ENCODE data around the gene TPP2.

TPP2 gene

GRCh38 chr13:102701331-102701730 lies 104.5 kb downstream of the TPP2 start:
- Histone ChIP-seq H3K27me3 (ENCODE audit: control insufficient read depth, insufficient read depth, low read length) (no peaks in the 10 kb centered on the region), H3K9ac (ENCODE audit: low read length) (no peak overlapping the region), H3K4me3 (ENCODE audit: low read length) (no peak overlapping the region), H3K27ac (ENCODE audit: low read depth, low read length) (no peak overlapping the region), H3K4me1 (ENCODE audit: control insufficient read depth, insufficient read depth, low read length) (peaks cover 2% of the 10 kb centered on the region), H3K36me3 (ENCODE audit: control insufficient read depth, insufficient read depth, low read length) (no peaks in the 10 kb centered on the region)

DNA sequence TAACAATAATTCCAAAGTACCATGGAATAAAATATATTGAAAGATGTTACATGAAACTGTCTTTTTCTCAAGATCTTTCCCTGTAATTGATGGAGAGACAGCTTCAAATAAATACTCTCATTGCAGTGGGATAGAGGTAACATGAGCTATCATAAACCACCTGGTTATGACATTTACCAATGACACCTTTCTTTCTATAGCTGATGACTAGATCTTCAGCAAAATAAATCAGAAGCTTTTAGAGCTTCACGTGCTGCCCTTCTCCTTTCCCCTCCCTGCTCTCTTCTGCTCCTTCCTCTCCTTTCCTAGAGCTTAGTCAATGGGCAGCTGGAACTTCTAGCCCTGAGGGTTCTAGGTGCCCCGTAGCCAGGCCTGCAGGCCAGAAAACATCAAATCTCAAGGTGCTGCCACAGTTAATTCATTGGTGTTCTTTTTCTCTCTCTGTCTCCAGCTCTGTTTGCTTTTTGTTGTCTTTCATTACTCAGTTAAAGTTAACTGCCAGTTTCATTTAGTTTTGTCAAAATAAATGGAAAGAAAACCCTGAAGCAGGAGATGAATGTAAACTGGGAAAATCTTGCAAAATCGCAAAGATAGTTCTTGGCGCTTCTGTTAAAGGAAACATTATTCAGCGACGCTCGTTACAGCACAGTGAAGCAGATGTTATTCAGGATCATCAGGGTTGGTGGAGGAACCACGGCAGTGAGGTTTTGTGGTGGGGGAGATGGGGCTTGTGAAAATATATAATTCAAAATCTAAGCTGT lies 106.4 kb downstream of the TPP2 start:
- Histone ChIP-seq H3K4me1 (ENCODE audit: control insufficient read depth, insufficient read depth, low read length) (peaks cover 2% of the 10 kb centered on the region), H3K27me3 (ENCODE audit: control insufficient read depth, insufficient read depth, low read length) (no peaks in the 10 kb centered on the region)

DNA sequence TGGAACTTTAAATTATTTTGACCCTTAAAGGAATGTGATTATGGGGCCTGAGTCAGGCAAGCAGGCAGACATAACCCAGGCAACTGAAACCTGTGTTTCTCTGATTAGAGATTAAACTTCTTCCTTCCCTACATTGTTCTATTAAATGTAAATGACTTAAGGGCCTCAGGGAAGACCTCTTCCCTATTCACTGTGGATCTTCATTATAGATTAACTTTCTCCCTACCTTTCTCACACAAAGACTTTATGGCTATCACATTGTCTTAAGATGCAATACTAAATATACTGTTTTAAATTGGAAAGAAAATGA lies 106.9 kb downstream of the TPP2 start:
- no peaks in the 10 kb centered on the region for H3K27me3 ChIP-seq (ENCODE audit: control insufficient read depth, insufficient read depth, low read length)
- no peak overlapping the region for H3K27ac ChIP-seq (ENCODE audit: low read depth, low read length)
- H3K4me3 ChIP-seq (ENCODE audit: low read length): no peak overlapping the region
- no peak overlapping the region for H3K9ac ChIP-seq (ENCODE audit: low read length)
- no peaks in the 10 kb centered on the region for H3K36me3 ChIP-seq (ENCODE audit: control insufficient read depth, insufficient read depth, low read length)
- peaks cover 2% of the 10 kb centered on the region for H3K4me1 ChIP-seq (ENCODE audit: control insufficient read depth, insufficient read depth, low read length)

More for the DNA sequence above, 106.4 kb downstream of the TPP2 start:
- Histone ChIP-seq H3K36me3 (ENCODE audit: control insufficient read depth, insufficient read depth, low read length) (no peaks in the 10 kb centered on the region), H3K27ac (ENCODE audit: low read depth, low read length) (no peak overlapping the region), H3K9ac (ENCODE audit: low read length) (no peak overlapping the region), H3K4me3 (ENCODE audit: low read length) (no peak overlapping the region)

DNA sequence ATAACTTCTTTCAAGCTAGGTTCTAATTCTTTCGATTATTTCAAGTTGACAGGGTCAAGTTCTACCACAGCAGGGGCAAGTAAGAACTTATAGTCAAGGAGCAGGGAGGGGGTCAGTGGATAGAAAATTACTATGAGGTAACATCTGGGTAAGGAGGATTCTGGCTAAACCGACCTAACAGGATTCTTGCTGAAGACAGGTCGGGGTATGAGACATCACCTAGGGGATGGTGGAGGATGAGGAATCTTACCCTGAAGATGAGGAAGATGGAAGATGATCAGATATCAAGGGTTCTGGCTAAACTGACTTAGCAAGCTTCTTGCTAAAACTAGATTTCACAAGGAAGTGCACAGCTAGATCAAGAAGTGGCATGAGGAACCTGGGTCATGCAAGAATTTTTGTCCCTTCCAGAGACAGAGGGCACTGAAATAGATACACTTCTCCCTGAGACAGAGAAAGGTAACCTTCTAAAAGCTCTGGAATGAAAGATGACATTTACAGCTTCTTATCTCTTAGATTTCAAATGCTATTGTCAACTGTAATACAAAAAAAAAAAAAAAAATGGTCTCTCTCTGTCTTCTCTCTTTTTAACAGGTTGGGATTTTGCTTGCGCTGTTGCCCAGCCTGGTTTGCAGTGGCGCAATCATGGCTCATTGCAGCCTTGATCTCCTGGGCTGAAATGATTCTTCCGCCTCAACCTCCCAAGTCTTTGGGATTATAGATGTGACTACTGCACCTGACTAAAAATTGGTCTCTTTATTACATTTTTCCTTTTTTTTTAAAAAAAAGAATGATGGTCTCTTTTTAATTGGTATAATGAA lies 107.7 kb downstream of the TPP2 start:
- H3K27me3 ChIP-seq (ENCODE audit: control insufficient read depth, insufficient read depth, low read length): no peaks in the 10 kb centered on the region
- no peak overlapping the region for H3K27ac ChIP-seq (ENCODE audit: low read depth, low read length)

GRCh38 chr13:102707467-102707866 lies 110.7 kb downstream of the TPP2 start:
- no peak overlapping the region for H3K27ac ChIP-seq (ENCODE audit: low read depth, low read length)
- no peak overlapping the region for H3K9ac ChIP-seq (ENCODE audit: low read length)
- no peaks in the 10 kb centered on the region for H3K36me3 ChIP-seq (ENCODE audit: control insufficient read depth, insufficient read depth, low read length)
- no peak overlapping the region for H3K4me3 ChIP-seq (ENCODE audit: low read length)
- no peaks in the 10 kb centered on the region for H3K27me3 ChIP-seq (ENCODE audit: control insufficient read depth, insufficient read depth, low read length)
- no peaks in the 10 kb centered on the region for H3K4me1 ChIP-seq (ENCODE audit: control insufficient read depth, insufficient read depth, low read length)

More for the DNA sequence above, 107.7 kb downstream of the TPP2 start:
- no peaks in the 10 kb centered on the region for H3K36me3 ChIP-seq (ENCODE audit: control insufficient read depth, insufficient read depth, low read length)
- peaks cover 2% of the 10 kb centered on the region for H3K4me1 ChIP-seq (ENCODE audit: control insufficient read depth, insufficient read depth, low read length)
- H3K4me3 ChIP-seq (ENCODE audit: low read length): no peak overlapping the region
- no peak overlapping the region for H3K9ac ChIP-seq (ENCODE audit: low read length)

- no peaks in the 10 kb centered on the region for H3K27me3 ChIP-seq (ENCODE audit: control insufficient read depth, insufficient read depth, low read length)
- H3K36me3 ChIP-seq (ENCODE audit: control insufficient read depth, insufficient read depth, low read length): no peaks in the 10 kb centered on the region
- no peaks in the 10 kb centered on the region for H3K4me1 ChIP-seq (ENCODE audit: control insufficient read depth, insufficient read depth, low read length)
- no peak overlapping the region for H3K27ac ChIP-seq (ENCODE audit: low read depth, low read length)
- no peak overlapping the region for H3K9ac ChIP-seq (ENCODE audit: low read length)
- H3K4me3 ChIP-seq (ENCODE audit: low read length): no peak overlapping the region
These were observed 111.4 kb downstream of the TPP2 start for GRCh38 chr13:102708211-102708610.

GRCh38 chr13:102708991-102709390 lies 112.2 kb downstream of the TPP2 start:
- Histone ChIP-seq H3K27ac (ENCODE audit: low read depth, low read length) (no peak overlapping the region), H3K9ac (ENCODE audit: low read length) (no peak overlapping the region), H3K27me3 (ENCODE audit: control insufficient read depth, insufficient read depth, low read length) (no peaks in the 10 kb centered on the region), H3K4me3 (ENCODE audit: low read length) (no peak overlapping the region), H3K4me1 (ENCODE audit: control insufficient read depth, insufficient read depth, low read length) (no peaks in the 10 kb centered on the region), H3K36me3 (ENCODE audit: control insufficient read depth, insufficient read depth, low read length) (no peaks in the 10 kb centered on the region)

DNA sequence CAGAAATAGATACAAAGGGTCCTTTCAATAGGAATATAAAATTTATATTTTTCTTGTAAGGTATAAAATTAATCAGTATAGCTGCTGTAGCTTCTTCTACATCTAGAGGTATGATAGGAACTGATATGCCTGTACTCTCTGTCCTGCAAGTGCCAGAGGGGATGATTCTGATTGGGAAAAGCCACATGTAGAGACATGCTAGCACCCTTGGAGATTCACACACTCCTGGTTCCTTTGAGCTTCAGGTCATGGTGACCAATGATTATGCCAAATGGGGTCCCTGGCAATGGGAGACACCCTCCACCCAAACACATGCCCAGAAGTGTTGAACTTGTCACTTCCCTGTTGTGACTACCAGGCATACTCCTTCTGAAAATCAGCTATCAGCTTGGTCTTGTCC lies 112.8 kb downstream of the TPP2 start:
- Histone ChIP-seq H3K9ac (ENCODE audit: low read length) (no peak overlapping the region), H3K36me3 (ENCODE audit: control insufficient read depth, insufficient read depth, low read length) (no peaks in the 10 kb centered on the region), H3K27me3 (ENCODE audit: control insufficient read depth, insufficient read depth, low read length) (no peaks in the 10 kb centered on the region), H3K4me1 (ENCODE audit: control insufficient read depth, insufficient read depth, low read length) (no peaks in the 10 kb centered on the region), H3K4me3 (ENCODE audit: low read length) (no peak overlapping the region), H3K27ac (ENCODE audit: low read depth, low read length) (no peak overlapping the region)

GRCh38 chr13:102710261-102710679 lies 113.5 kb downstream of the TPP2 start:
- Histone ChIP-seq H3K9ac (ENCODE audit: low read length) (no peak overlapping the region), H3K4me3 (ENCODE audit: low read length) (no peak overlapping the region), H3K27me3 (ENCODE audit: control insufficient read depth, insufficient read depth, low read length) (no peaks in the 10 kb centered on the region), H3K36me3 (ENCODE audit: control insufficient read depth, insufficient read depth, low read length) (no peaks in the 10 kb centered on the region), H3K4me1 (ENCODE audit: control insufficient read depth, insufficient read depth, low read length) (no peaks in the 10 kb centered on the region), H3K27ac (ENCODE audit: low read depth, low read length) (no peak overlapping the region)

DNA sequence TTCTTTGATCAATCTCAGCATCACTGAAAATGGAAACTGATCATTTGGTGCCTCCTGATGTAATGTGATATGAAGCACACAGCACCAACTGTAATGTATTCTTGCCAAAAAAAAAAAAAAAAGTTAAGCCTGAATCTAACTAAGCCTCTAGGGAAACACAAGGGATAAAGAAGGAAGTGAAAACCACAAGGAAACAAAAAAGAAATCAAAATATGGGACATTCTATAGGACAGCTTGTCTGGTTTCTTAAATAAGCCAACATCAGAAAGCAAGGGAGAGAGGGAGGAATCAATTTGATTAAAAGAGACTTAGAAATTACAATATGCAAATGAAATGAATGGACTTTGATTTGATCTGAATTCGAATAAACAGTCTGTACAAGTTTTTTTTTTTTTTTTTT lies 118.7 kb downstream of the TPP2 start:
- H3K27me3 ChIP-seq (ENCODE audit: control insufficient read depth, insufficient read depth, low read length): no peaks in the 10 kb centered on the region
- no peak overlapping the region for H3K27ac ChIP-seq (ENCODE audit: low read depth, low read length)
- H3K9ac ChIP-seq (ENCODE audit: low read length): no peak overlapping the region
- no peaks in the 10 kb centered on the region for H3K36me3 ChIP-seq (ENCODE audit: control insufficient read depth, insufficient read depth, low read length)
- no peak overlapping the region for H3K4me3 ChIP-seq (ENCODE audit: low read length)
- no peaks in the 10 kb centered on the region for H3K4me1 ChIP-seq (ENCODE audit: control insufficient read depth, insufficient read depth, low read length)

- no peaks in the 10 kb centered on the region for H3K36me3 ChIP-seq (ENCODE audit: control insufficient read depth, insufficient read depth, low read length)
- H3K4me3 ChIP-seq (ENCODE audit: low read length): no peak overlapping the region
- H3K27ac ChIP-seq (ENCODE audit: low read depth, low read length): no peak overlapping the region
- H3K27me3 ChIP-seq (ENCODE audit: control insufficient read depth, insufficient read depth, low read length): no peaks in the 10 kb centered on the region
- no peaks in the 10 kb centered on the region for H3K4me1 ChIP-seq (ENCODE audit: control insufficient read depth, insufficient read depth, low read length)
- no peak overlapping the region for H3K9ac ChIP-seq (ENCODE audit: low read length)
These were observed 122.0 kb downstream of the TPP2 start for GRCh38 chr13:102718746-102719145.

- Histone ChIP-seq H3K36me3 (ENCODE audit: control insufficient read depth, insufficient read depth, low read length) (no peaks in the 10 kb centered on the region), H3K9ac (ENCODE audit: low read length) (no peak overlapping the region), H3K4me3 (ENCODE audit: low read length) (no peak overlapping the region), H3K27ac (ENCODE audit: low read depth, low read length) (no peak overlapping the region), H3K4me1 (ENCODE audit: control insufficient read depth, insufficient read depth, low read length) (no peaks in the 10 kb centered on the region), H3K27me3 (ENCODE audit: control insufficient read depth, insufficient read depth, low read length) (no peaks in the 10 kb centered on the region)
These were observed 125.0 kb downstream of the TPP2 start for GRCh38 chr13:102721800-102722231.

DNA sequence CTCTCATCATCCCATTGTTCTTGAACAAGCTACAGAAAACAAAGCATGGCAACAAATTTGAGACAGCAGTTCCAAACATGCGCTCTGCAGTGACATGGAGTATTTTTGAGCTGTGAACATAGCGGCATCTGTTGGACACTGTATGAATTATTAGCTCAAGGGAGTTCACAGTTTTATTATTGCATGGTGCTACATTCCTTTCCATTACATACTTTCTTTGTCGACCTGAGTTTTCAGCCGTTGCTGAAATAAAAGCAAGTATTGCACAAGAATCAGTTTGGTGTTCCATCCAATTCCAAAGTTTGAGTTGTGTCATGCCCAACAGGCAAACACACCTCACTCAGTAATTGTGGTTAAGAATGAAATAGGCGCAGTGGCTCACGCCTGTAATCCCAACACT lies 128.1 kb downstream of the TPP2 start:
- H3K4me3 ChIP-seq (ENCODE audit: low read length): no peak overlapping the region
- no peak overlapping the region for H3K9ac ChIP-seq (ENCODE audit: low read length)
- H3K27me3 ChIP-seq (ENCODE audit: control insufficient read depth, insufficient read depth, low read length): no peaks in the 10 kb centered on the region
- H3K27ac ChIP-seq (ENCODE audit: low read depth, low read length): no peak overlapping the region
- no peaks in the 10 kb centered on the region for H3K36me3 ChIP-seq (ENCODE audit: control insufficient read depth, insufficient read depth, low read length)
- no peaks in the 10 kb centered on the region for H3K4me1 ChIP-seq (ENCODE audit: control insufficient read depth, insufficient read depth, low read length)

Data from rectal smooth muscle tissue (tissue), 1 donor.